NCI-H82 (cell line): ENCODE measurements around the gene TMEM229B.

Experiments used
- DNase-seq: peaks from one replicate; lab custom pipeline; 2025; lab: John Stamatoyannopoulos, UW

TMEM229B gene

DNA sequence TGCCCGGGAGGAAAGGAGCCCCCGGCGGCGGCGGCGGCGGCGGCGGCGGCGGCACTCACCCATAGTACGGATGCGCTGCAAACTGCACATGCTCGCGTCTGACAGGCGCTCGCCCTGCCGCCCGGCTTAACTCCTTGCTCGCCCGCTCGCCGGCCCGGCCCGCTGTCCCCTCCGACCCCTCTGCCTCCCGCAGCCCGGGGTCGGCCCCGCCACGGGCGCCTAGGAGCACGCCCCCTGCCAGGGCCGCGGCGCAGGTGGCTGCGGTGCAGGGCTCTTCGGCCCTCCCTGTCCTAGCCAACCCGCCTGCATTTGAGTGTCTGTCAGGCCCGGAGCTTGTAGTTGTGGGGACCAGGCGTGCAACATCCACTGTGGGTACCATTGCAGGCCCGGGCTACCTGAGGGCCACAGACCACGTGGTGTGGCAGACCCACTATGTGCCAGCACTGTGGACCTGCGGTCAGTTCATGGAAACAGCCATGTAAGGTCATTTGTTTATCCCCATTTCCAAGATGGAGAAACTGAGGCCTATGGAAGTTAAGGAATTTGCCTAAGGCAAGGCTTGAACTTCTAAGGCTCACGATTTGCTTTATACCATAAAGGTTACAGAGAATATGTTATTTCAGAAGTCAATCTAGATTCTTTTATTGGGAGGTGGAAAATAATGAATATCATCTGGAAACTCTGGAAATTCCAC lies 27.0 kb upstream of the TMEM229B start:
- DNase-seq = peak; percentile 35

DNA sequence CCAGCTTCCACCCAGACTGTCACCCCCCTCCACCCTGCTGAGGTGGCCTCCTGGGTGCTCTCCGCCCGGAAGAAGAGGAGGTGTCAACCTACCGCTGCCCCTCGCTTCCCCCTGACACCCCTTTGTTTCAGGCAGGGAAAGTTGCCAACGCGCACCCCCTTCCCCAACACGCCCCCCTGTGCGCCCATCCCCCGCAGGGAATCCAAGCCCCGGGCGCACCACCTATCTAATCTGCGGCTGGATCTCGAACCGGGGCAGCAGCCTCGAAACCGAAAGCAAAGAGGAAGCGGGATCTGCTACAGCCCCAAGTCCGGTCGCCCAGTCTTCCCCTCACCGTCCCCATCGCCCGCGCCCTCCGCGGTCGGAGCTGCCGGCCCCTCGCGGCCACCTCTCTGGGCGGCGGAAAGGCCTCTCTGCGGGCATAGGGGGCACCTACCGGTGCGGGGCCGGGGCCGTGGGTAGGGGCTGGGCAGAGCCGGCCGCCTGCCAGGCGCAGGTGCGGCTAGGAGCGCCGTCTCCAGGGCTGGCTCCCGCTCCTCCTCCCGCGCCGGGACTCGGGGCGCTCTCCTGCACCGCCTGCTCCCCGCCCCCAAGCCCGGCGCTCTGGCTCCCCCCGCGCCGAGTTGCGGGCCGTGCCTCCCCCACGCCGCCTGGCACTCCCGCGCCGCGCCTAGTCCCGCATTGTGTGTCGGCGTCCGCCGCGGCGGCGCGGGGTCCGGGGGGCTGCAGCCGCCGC lies 26.3 kb upstream of the TMEM229B start:
- DNase-seq = peak; percentile 31

DNA sequence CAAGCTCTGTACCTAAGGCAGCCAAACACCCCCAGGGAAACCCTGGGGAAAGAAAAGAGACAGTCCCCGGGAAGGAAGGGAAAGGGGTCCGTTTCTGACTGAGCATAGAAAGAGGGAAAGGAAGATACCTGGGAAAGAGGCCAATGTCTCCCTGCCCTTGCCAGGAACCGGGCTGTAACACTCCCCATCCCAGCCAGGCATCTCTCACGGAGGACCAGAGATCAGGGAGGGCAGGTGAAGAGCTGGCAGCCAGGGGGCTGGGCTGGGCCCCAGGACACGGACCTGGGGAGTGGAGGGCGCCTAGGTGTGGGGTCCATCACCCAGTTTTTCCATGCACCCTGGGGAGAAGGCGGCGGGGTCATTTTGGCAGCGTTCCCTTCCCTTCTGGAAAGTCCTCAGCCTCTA lies 25.7 kb upstream of the TMEM229B start:
- DNase-seq = no peak

DNA sequence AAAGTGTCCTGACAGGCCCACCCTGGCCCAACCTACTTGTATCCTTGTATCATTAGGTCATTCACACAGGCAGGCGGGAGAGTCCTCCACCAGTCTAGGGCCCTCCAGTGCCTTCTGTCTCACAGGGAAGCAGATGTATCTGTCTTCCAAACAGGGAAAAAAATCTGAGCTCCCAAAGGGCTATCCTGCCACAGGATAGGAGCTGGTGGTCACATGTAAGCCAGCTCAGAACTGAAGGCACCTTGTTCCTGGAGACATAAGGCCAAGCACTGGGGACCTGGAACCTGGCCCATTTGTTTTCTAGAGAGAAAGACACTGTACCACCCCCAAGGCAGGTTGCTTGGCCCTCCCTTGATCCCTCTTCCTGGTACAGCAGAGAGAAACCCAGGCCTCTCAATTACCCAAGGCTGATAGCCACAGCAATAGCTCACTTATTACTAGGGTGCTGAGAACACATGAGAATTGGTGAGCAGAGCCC lies 25.1 kb upstream of the TMEM229B start:
- no peak for DNase-seq

DNA sequence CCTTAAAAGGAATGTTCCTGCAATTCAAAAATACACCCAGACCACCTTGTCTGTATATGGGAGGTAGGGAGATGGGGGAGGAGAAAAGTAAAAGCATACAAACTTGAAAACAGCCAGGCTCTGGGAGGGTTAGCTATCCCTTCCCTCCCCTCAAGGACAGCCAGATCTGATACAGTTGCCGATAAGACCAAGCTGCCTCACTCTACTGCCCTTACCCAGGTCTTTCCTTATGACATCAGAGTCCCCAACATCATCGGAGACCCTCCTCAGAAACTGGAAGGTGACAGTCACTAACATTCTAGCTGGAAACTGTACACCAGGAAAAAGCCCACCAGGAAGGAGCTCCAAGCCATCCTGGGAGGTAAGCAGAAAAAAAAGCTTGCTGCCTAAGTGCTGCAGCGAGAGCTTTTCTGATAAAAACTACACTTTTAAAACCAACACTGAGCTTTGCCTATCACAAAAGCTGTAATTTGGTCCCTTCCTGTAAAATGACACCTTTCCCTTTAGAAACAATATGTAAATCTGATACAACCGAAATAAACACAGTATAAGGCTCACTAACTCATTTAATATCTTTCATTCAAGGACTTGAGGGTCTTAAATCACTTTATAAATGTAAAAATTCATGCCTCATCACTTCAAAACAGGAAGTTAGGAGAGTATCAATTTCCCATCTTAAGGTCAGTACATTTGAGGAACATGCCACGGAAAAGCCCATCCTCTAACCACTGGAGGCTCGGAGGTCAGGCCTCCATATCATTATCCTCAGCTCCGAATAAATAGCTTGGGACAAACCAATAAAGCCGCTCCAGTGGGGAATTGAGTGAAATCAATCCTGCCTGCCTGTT lies 24.2 kb upstream of the TMEM229B start:
- DNase-seq = no peak

DNA sequence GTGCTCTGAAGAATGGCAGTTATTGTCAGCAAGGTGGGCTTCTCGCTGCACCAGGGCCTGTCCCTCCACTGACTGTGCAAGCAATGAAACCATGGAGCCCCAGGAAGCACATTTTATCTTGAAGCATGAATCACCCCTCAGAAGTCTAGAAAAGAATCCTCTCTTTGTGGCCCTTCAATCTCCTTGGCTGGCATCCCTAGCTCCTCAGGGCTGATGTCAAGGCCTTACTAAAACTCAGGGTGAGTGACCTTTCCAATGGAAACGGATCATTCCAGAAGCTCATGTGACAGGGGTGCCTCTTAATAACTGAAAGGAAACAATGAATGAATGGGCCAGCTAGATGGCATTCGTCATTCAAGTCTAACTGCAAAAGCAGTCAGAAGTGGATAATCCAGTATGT lies 22.3 kb upstream of the TMEM229B start:
- no peak for DNase-seq

DNA sequence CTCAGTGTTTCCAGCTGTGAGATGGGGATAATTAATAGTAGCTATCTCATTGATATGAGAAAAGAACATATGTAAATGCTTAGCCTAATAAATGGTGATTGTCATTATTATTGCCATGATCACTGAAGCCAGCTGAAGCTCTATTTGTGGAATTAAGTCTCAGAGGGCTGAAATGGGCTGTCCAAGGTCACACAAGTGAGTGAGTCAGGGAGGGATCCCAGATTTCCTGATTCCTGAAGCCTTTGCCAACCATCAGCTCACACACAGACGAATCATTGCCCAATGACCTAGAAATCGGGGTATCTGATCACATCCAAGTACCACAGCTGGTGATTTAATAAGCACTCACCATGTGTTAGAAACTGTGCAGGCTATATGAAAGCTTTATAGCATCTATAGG lies 21.6 kb upstream of the TMEM229B start:
- no peak for DNase-seq

DNA sequence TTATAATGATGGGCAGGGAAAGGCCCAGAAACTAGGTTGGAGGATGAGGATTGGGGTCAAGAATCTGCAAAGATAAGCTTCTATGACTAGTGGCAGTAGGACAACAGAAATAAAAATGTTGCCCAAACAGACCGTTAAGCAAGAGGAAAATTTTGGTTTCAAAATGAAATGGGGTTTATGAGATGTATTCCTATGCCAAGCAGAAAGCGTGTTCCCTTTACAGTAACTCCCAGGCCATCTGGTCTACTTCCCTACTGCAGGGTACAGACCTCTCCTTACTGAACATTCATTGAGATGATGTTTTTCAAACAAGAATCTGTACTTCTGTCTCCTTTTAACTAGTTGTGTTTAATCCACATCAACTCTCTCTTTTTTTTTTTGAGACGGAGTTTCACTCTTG lies 20.4 kb upstream of the TMEM229B start:
- DNase-seq = no peak

DNA sequence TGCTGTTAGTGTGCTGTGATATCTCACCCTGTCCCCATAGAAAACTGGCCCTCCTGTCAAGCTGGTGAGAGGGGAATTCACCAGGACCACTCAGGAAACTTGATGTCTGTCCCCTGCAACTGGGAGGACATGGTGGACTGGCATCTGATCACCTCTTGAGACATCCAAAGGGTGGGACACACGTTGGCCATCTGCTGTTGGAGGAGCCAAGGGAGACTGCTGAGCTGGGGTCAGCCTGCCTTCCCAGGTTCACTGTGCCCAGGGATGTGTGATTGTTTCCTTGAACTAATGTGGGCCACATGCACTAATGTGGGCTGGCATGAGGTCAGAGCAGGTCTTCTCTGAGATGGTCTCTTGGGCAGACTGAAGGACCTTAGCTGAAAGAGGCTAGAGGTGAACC lies 16.7 kb upstream of the TMEM229B start:
- no peak for DNase-seq

DNA sequence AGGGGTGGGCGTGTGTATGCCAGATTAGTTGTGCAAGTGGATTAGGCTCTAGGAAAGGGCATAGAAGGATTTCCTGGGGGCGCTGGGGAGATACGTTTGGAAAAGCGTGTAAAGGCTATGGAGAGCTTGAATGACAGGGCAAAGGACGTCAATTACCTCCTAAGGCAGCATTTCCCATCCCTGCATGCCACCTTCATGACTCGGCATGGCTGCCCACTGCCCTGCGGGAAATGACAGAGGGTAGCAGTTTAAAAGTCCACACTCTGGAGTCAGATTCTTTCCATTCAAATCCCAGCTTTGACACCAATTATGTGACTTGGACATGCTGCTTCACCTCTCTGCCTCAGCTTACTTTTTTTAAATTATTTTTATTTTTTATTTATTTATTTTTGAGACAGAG lies 14.8 kb upstream of the TMEM229B start:
- DNase-seq = peak; percentile 77

DNA sequence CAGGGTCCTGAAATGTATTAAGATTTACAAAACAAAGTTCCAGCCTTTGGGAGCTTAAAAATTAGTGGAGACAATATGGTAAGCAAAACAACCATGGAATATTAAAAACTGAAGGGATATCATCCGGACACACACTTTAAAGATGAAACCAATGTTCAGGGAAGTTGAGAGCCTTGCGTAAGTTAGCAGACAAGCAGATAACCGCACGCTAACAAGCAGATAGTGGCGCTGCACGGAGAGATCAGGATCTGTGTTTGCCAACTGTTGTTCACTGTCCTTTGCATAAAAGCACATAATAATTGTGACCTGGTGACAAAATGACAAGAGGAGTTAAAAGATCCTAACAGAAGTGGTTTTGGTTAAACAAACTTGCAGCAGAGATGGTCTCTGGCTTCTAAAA lies 14.3 kb upstream of the TMEM229B start:
- DNase-seq = no peak

DNA sequence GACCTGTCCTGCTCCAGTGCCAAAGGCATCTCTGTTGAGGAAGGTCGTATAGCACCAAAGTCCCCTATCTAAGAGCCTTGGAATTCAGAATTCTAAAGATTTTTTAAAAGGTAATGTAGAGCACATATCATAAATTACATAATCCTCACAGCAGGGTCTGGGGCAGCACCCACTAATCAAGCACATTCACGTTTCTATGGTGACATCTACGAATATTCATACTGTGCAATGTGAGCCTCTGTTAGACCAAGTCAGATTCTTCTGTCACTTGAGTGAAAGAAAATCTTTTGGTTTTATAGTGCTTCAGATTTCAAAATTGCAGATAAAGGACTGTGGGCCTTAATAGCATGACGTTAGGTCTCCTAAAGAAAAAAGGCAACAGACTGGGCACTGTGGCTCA lies 13.1 kb upstream of the TMEM229B start:
- DNase-seq = no peak

DNA sequence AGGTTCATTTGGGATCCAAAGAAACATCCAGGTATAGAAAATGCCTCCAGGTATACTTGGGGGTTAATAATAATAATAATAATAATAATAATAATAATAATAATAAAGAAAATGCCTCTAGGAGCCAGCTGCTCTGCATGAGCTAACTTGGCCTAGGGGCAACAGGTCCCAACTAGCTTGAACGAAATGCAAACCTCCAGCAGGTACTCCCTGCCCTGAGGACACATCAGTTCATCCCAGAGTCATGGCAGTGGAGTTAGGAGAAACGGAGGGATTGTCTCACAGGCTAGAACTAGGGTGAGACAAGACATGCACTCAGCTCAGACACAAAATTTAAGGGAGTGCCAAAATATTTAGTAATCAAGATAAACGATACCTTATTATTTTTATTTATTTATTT lies 12.5 kb upstream of the TMEM229B start:
- DNase-seq = no peak

DNA sequence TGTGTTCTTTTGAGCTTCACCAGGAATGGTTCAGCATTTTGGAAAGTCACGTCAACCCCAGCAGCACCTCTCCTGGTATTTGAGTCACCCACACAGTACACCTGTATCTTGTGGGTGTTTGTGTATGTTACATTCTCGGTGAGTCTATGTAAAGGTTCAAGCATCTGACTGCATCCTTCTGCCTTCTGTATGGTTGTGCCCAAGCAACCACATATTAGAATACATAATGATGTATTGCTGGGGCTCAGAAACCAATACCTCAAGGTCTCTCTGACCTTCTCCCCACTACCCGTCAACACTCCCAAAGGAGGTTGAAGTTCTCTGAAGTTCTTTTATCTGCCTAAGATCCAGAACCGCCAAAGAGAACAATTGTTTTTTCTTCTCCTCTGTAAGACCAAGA lies 9.2 kb upstream of the TMEM229B start:
- no peak for DNase-seq

DNA sequence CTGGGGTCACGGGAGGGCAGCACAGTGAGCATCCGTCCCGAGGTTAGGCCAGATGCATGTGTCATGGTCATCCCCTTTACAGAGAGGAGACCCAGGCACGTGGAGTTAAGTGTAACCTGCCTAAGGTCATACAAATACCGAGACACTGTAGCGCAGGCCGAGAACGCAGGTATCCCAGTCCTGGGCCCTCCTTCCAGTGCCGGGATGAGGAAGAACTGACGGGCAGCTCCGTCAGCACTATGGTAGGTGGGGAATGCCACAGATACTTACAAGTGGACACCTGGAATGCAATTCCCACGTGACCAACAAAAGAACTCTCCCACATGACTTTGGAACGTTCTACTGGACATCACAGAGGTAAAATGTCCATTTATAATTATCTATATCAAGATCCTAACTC lies 8.7 kb upstream of the TMEM229B start:
- no peak for DNase-seq

DNA sequence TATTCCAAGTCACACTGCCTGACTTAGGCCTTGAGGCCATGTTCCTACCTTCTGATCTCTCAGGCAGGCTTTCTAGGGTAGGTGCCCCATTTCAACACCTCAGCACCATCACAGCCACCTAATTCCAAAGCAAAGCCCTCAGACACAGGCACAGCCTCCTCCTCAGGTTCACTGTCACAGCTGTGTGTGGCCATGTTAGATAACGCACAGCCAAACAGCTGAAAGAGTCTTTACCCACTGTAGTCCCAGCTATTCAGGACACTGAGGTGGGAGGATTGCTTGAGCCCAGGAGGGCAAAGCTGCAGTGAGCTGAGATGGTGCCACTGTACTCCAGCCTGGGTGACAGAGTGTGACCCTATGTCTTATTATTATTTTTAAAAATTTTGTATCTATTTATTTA lies 7.3 kb upstream of the TMEM229B start:
- no peak for DNase-seq

DNA sequence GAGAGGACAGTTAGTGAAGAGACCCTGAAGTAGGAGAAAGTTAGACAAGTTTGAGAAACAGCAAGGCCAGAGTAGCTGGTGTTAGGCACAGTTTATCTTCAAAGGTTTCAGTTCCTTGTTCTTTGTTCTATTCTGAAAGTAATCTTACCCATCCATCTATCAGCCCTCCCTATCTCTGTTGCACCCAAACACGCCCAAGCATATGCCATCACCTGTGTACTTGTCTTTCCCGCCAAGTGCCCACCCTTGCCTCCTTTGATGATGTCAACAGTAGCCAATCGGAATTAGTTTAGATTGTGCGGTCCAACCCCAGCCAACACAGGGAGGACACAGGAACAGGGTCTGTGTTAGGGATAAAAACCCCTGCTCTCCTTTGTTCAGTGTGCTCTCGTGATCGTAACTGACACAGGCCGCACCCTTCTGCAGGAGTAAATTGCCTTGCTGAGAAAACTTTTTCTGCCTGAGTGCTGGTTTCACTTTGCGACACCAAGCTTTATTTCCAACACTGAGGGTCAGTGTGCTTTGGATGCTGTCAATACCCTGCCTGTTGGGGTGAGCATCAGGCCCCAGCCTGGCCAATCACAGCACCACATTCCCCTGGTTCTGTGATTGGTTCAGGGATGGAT lies 4.7 kb upstream of the TMEM229B start:
- DNase-seq = no peak

DNA sequence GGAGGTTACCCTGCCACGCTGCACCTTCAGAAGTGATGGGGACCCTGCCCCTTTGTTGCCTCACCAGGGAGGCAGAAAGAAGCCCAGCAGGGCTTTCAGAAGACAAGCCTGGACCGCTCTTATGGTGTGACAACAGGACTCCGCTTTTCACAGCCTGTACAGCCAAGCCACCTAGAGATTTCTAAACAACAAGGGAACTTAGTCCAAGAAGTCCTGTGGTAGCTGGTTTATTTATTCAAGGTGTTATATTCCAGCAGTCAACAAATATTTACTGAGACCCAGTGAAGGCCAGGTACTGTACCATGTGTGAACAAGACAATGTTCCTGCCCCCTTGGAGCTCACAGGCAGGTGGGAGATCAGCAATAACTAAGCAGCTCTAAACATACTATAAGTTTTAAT lies 4.0 kb upstream of the TMEM229B start:
- DNase-seq = no peak

DNA sequence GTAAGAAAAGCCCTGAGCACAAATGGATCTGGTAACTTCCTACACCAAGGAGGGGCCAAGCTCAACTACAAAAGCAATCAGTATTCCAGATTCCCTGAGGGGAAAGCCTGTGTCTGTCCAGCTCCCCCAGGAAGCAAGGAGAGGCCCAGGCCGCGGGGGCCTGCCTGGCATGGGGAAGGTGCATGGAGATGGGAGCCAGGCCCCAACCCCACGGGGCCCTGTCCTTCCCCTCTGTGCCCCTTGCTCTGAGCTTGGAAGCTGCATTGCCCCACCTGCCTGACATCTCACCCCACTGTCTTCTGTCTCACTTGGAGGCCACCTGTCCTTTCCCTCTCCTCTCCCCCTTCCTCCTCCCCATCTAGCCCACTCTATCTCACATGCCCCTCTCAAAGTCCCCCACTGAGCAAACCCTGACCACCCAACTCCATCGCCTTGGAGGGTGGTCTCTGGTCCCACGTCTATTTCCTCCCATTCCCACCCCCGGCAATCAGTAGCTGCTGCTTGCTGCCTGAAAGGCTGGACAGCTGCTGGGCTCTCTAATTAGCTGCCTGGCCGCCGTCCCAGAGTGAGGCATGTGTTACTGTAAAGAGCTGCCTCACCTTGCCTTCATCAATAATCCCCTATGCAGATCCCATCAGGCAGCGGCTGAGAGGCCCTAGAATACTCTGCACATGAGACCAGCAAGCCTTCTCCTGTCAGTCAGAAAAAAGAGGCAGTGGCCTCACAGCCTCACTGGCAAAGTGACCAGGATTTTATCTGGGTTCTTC lies 3.4 kb upstream of the TMEM229B start:
- peak; percentile 90 for DNase-seq

DNA sequence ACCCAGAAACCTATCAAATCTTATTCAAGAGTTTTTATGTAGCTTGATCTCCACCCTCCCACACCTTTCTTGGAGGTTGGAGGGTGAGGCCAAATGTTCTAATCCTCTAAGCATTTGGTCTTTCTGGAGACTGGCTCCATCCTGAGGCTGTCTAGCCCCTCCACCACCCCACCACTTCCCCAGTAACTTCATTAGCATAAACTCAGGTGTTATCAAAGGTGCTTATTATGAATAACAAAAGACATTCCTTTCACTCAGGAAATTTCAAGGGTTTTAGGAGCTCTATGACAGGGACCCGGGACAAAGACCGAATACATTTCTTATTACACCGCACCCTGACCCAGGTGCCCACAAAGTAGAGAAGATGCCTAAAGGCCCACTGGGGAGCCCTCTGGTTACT lies 2.8 kb upstream of the TMEM229B start:
- DNase-seq = no peak

DNA sequence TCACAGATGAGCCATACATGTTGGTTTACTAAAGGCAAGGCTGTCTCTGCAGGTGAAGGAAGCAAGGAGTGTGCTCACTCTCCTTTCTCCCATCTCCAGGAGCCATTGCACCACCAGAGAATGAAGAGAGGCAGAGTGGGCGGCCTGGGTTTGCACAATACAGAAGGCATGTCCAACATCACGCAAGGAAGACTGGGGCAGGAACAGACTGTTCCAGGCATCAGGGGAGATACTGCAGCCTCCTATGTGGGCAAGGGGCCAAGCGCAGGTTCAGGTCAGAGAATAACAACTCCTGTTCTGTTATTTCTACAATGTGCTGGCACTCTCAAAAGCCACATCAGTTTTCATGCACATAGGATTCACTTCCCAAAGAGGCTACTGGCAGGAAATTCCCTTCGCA lies 1.7 kb upstream of the TMEM229B start:
- DNase-seq = no peak

DNA sequence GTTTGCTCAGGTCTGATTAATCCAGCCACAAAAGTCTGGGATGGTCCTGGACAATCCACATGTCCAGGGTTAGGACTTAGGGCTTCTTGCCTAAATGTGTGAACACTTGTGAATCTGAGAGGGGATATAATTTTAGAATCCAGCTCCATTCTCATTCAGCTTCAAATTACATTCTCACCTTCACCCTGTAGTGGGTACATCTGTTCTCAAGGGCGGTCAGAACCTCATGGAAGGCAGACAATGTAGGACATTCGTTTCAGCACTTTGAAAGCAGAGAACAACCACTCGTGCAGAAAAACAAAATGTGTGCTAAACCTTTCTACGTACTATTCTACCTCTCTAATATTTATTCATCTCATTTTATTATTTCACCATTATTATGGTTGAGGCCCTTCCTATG lies 1.2 kb downstream of the TMEM229B start:
- no peak for DNase-seq
